HG03135 (cell line): Measurements from ENCODE around the gene PSD4.

Experiments used
- ATAC-seq: cut with Tn5 transposase; IDR thresholded peaks from one replicate; pipeline ENCODE4 v1.9.1; 2021; ENCODE audit warnings: mild to moderate bottlenecking, moderate library complexity; ENCODE audit not compliant: unreplicated experiment

The PSD4 gene

GRCh38 chr2:113173542-113174375 is at the start of gene PSD4:
Gene PSD4 (plus strand): TSS chr2:113173971. CDS start chr2:113182457, 8,486 bp downstream.
- peak; percentile 78 for ATAC-seq

GRCh38 chr2:113124181-113124961 is 49.4 kb upstream of the PSD4 start:
- ATAC-seq: peak; percentile 71

- no peak for ATAC-seq
Measured at GRCh38 chr2:113124984-113125855, 48.6 kb upstream of the PSD4 start.

GRCh38 chr2:113126845-113127645 is 46.7 kb upstream of the PSD4 start, which contains the start of gene IL1RN:
Gene IL1RN (plus strand): TSS chr2:113127598. CDS start chr2:113127625, 27 bp downstream.
- no peak for ATAC-seq

- no peak for ATAC-seq
Measured at GRCh38 chr2:113127646-113128570, 45.9 kb upstream of the PSD4 start.

- ATAC-seq: no peak
Measured at GRCh38 chr2:113129519-113130078, 44.2 kb upstream of the PSD4 start.

GRCh38 chr2:113131352-113132185 is 42.2 kb upstream of the PSD4 start:
- no peak for ATAC-seq

GRCh38 chr2:113132414-113133021 is 41.3 kb upstream of the PSD4 start:
- ATAC-seq: no peak

GRCh38 chr2:113133704-113134598 is 39.8 kb upstream of the PSD4 start:
- ATAC-seq: no peak

- ATAC-seq: no peak
Measured at GRCh38 chr2:113134717-113135116, 39.1 kb upstream of the PSD4 start.

GRCh38 chr2:113135317-113135716 is 38.5 kb upstream of the PSD4 start:
- no peak for ATAC-seq

GRCh38 chr2:113136828-113137775 is 36.7 kb upstream of the PSD4 start:
- no peak for ATAC-seq

GRCh38 chr2:113137827-113138226 is 35.9 kb upstream of the PSD4 start:
- no peak for ATAC-seq

GRCh38 chr2:113138428-113139322 is 35.1 kb upstream of the PSD4 start:
- no peak for ATAC-seq
